Ascending aorta (tissue), 2 donors: ENCODE data around the gene NAV2. TPM values are rescaled to one million over a fixed set of nuclear protein-coding genes. Genes with fewer than 3 reads are reported as not detected.

ENCODE experiments used
- DNase-seq, 2 donors: peaks; one replicate each; pipeline ENCODE4 v3.0.0-alpha.2; 2019; ENCODE audit warnings: low spot score in 2 of 2
- H3K27ac ChIP-seq, 2 donors: fragments of 200-600 bp; sonication (generic); one replicate each; pipeline ENCODE4 v1.5.1; 2016 to 2017; ENCODE audit warnings: mild to moderate bottlenecking in 1 of 2
- H3K27me3 ChIP-seq: fragments of 200-600 bp; sonication (generic); one replicate; pipeline ENCODE4 v1.5.1; 2017
- H3K36me3 ChIP-seq, 2 donors: fragments of 200-600 bp; sonication (generic); one replicate each; pipeline ENCODE4 v1.5.1; 2016
- H3K4me1 ChIP-seq, 2 donors: fragments of 200-600 bp; sonication (generic); one replicate each; pipeline ENCODE4 v1.5.1; 2016 to 2017; ENCODE audit warnings: mild to moderate bottlenecking in 1 of 2
- H3K4me3 ChIP-seq, 2 donors: fragments of 200-600 bp; sonication (generic); one replicate each; pipeline ENCODE4 v1.5.1; 2016 to 2017; ENCODE audit warnings: mild to moderate bottlenecking in 1 of 2
- H3K9me3 ChIP-seq, 2 donors: fragments of 200-600 bp; sonication (generic); one replicate each; pipeline ENCODE4 v1.5.1; 2016
- CTCF ChIP-seq, 3 experiments: fragments of 200-600 bp in 2 of 3; fragments of 450-650 bp in 1 of 3; sonication (generic) in 2 of 3; IDR thresholded peaks; one replicate each; pipeline ENCODE4 v1.5.1; 2016 to 2019; ENCODE audit warnings: antibody characterized with exemption in 3 of 3, mild to moderate bottlenecking in 1 of 3, moderate library complexity in 1 of 3
- intact Hi-C: fragments of 100-400 bp; cut with DNase I; formaldehyde crosslinking; loops from one replicate; pipeline ENCODE4 v1.15.1; 2023
- total RNA-seq: library from RNA; depleted of rRNA; stranded (reverse); fragments of >200 nt; gene quantifications from one replicate; pipeline ENCODE4 v1.1.0, GENCODE V29; 2016

The NAV2 gene
- total RNA-seq, 1 donor from 2014 or later: 62.6 TPM

- Histone ChIP-seq H3K27ac (no peak overlapping the region), H3K4me3 (no peak overlapping the region), H3K4me1 (peaks cover 0 to 8% of the 10 kb centered on the region in 2 donors), H3K36me3 (no peaks in the 10 kb centered on the region), H3K9me3 (no peaks in the 10 kb centered on the region), H3K27me3 (no peaks in the 10 kb centered on the region)
- no peak for DNase-seq
- intact Hi-C loops: no loop called here
- no peak for TF ChIP-seq CTCF (IDR thresholded peaks at IDR 0.05)
Observed at GRCh38 chr11:19690885-19691284, 21.8 kb upstream of the NAV2 start.

GRCh38 chr11:19691815-19692500, 20.7 kb upstream of the NAV2 start:
- no peak overlapping the region for H3K4me3 ChIP-seq

GRCh38 chr11:19693146-19693545, 19.5 kb upstream of the NAV2 start:
- no peak for DNase-seq
- no peaks in the 10 kb centered on the region for H3K9me3 ChIP-seq
- no peak for TF ChIP-seq CTCF (IDR thresholded peaks at IDR 0.05)
- H3K27ac ChIP-seq: no peak overlapping the region
- no peaks in the 10 kb centered on the region for H3K36me3 ChIP-seq
- H3K4me1 ChIP-seq: peaks cover 2 to 11% of the 10 kb centered on the region in 2 donors
- intact Hi-C loops: no loop called here
- no peak overlapping the region for H3K4me3 ChIP-seq
- no peaks in the 10 kb centered on the region for H3K27me3 ChIP-seq

More at GRCh38 chr11:19691815-19692500, 20.7 kb upstream of the NAV2 start:
- DNase-seq: no peak
- Histone ChIP-seq H3K36me3 (no peaks in the 10 kb centered on the region), H3K27ac (no peak overlapping the region), H3K9me3 (no peaks in the 10 kb centered on the region), H3K27me3 (no peaks in the 10 kb centered on the region), H3K4me1 (peaks cover 0 to 8% of the 10 kb centered on the region in 2 donors)
- TF ChIP-seq CTCF (IDR thresholded peaks at IDR 0.05): no peak
- intact Hi-C loops: no loop called here

- TF ChIP-seq CTCF (IDR thresholded peaks at IDR 0.05): no peak
- Histone ChIP-seq H3K4me1 (peaks cover 5 to 8% of the 10 kb centered on the region in 2 donors), H3K9me3 (no peaks in the 10 kb centered on the region), H3K4me3 (no peak overlapping the region), H3K27me3 (no peaks in the 10 kb centered on the region), H3K27ac (no peak overlapping the region), H3K36me3 (no peaks in the 10 kb centered on the region)
- intact Hi-C loops: no loop called here
- no peak for DNase-seq
Observed at GRCh38 chr11:19694796-19695345, 17.8 kb upstream of the NAV2 start.

GRCh38 chr11:19696073-19696472, 16.6 kb upstream of the NAV2 start:
- TF ChIP-seq CTCF (IDR thresholded peaks at IDR 0.05): no peak

More at GRCh38 chr11:19696073-19696472, 16.6 kb upstream of the NAV2 start:
- peak overlapping the region; percentile 14 to 37 for H3K27ac ChIP-seq
- intact Hi-C loops: no loop called here
- no peaks in the 10 kb centered on the region for H3K9me3 ChIP-seq
- H3K4me3 ChIP-seq: no peak overlapping the region
- no peaks in the 10 kb centered on the region for H3K27me3 ChIP-seq
- peaks cover 5 to 11% of the 10 kb centered on the region in 2 donors for H3K4me1 ChIP-seq
- H3K36me3 ChIP-seq: no peaks in the 10 kb centered on the region
- DNase-seq: no peak
